ENCODE measurements around the gene CSF2.
"Not testable (repeated sequence)": the region's sequence is repeated elsewhere in the genome, so short reads cannot be mapped to it uniquely, and the experiment has no call there.

Gene CSF2

GRCh38 chr5:132094393-132095076 is 20.9 kb downstream of the CSF2 start:
- DNase-seq, result no peak

DNA sequence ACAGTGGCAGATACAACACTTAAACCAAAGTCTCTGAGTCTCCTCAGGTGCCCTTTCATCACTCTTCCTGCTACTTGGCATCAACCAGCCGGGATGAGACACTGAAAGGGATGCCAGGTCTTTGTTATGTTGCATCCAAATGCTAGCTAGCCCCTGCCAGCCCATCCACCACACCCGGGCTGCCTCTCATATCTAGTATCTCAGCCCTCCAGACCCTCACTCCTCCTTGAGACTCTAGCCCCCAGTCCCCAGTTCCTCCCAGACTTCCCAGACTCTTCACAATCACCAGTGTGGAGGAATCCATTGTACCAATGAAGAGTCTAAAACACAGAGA is 21.5 kb downstream of the CSF2 start:
- no peak for DNase-seq

- DNase-seq, result no peak
These were observed 21.9 kb downstream of the CSF2 start for GRCh38 chr5:132095424-132095972.

DNA sequence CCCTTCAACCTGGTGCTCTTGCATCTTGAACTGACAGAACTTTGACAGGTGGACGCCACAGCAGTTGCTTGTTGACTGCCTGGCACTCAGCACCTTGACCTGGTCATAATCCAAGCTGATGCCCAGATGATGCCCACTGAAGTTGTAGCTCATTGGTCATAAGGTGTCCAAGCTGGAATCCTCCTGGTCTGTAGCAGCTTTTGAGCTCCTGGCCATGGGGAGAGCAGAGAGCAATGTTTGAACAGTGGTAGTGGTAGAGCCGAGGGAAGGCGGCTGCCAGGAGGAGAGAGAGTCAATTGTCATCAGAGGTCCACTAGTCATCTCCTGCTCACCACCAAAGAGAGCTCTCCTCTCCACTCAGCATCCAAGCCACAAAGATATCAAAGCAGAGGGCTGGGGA is 23.3 kb downstream of the CSF2 start:
- no peak for DNase-seq

GRCh38 chr5:132098151-132098594 is 24.6 kb downstream of the CSF2 start:
- DNase-seq, result no peak

DNA sequence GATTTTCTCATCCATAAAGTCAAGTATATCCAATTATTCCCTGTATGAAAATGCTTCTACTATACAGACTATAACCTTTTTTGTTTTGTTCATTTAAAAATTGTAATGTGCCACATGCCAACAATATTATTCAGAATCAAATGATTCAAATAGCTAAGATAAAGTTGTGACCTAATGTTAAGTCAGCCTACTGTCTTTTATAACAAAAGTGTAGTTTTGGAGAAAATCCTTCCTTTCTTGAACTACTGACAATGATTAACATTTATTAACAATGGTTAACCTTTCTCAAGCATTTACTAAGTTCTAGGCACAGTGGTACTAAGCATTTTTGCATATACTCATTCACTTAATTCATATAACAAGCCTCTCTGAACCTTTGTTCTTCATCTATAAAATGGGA is 25.0 kb downstream of the CSF2 start:
- no peak for DNase-seq

DNA sequence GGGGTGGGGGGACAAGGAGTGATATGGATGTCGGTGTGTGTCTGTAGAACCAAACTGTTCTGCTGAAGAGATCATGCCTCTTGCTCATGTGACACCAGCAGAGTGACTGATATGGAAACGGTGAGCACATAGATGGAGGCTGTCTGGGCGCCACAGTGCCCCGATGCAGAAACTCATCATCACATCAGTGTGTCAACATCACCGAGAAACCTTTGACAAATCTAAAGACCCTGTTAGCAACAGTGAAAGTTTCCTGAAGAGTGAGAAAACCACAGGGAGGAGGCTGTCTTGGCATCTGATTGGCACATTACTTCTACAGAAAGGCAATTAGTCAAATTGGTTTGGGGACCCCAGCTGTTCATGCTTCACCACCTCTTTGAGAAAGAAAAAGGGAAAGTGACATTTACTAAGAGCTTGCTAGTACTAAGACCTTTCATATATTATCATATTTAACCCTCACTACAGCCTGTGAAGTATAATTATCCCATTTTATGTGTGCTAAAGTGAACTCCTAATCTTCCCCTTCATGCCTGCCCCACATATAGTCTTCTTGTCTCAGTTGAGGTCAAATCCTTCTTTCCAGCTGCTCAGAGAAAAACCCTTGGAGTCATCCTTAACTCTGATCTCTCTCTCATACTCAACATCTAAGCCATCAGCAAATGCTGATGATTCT is 25.6 kb downstream of the CSF2 start:
- no peak for DNase-seq

DNA sequence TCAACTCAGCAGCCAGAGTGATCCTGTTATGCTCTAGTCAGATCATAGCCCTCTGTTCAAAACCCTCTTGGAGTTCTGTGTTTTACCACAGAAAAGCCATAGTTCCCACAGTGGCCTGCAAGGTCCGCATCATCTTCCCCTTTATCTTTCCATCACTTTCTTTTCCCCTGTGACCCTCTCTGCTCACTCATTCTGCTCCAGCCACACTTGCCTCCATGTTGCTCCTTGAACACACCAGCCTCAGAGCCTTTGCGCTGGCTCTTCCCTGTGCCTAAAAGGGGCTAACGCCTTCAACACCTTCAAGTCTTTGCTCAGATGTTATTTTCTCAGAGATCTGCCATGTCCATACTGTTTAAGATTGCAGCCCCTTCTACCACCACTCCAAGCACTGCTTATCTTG is 26.3 kb downstream of the CSF2 start:
- no peak for DNase-seq

- no peak for DNase-seq
These were observed 27.2 kb downstream of the CSF2 start for GRCh38 chr5:132100672-132101261.

GRCh38 chr5:132101385-132101880 is 27.8 kb downstream of the CSF2 start:
- DNase-seq, result no peak

DNA sequence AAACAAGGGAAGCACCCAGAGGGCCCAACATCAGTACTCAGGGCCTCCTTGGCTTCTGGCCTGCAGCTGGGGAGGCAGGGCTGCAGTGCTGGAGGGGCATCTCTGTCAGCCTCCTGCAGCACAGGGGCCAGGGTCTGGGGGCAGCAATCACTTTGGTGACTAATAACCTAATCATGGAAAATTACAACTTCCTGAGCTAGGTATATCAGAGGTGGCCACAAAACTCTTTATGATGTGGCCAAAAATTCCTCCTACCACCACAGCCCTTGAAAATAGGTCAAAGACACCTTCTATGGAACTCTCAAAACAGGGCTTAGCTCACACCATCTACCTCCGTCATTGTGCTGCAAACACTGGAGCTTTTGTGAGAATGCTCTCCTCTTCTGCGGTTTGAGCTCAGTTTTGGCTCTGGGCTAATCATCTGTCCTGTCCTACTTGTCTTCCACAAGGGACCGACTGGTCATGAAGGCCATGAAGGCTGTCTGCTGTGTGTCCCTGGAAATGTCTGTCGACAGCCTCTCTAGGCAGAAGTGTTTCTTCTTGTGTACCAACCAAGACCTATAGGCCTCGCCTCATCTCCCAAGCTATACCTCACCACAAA is 28.6 kb downstream of the CSF2 start:
- DNase-seq, result no peak

DNA sequence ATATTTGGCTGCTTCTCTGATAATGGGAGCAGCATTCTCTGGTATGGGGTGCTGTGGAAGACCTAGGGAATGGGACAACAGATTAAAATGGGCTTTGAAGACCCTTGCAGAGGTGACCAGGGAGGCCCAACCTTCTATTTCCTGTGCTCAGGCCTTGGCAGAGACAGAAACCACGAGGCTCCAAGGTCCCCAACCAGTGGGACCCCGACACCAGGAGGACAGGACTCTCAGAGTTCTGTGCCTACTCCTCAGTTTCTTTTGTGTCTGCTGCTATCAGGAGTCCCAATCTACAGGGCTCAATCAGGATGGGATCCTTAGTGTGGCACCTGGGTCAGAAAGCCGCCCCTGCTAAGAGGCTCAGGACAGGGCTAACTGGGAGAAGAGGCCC is 29.3 kb downstream of the CSF2 start:
- no peak for DNase-seq

DNA sequence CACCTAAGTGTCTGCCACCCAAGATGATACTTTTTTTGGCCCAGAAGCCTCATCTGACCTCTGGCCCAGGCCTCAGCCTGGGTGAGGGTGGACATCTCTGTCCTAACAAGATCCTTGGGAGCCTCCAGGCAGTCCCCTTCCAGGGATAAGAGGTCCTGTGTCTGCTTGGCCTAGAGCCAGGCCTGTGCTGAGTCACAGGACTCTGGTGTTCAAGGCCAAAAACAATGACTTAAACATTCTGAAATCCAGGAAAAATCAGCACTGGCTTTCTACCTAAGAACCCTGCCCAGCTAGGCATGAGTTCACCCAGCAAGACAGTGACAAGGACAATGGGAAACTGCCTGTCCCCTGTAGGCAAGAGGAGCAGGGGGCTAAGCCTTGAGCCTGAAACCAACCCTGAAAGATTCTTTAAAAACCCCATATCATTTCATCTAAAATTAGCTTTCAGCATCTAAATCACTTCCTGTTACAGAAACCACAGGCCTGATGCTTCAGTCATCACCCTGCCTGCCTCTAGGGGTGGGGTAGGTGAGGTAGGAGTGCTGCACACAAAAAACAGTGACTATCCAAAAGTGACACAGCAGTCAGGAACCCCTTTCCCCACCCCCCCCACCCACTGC is 29.9 kb downstream of the CSF2 start:
- DNase-seq, result no peak

DNA sequence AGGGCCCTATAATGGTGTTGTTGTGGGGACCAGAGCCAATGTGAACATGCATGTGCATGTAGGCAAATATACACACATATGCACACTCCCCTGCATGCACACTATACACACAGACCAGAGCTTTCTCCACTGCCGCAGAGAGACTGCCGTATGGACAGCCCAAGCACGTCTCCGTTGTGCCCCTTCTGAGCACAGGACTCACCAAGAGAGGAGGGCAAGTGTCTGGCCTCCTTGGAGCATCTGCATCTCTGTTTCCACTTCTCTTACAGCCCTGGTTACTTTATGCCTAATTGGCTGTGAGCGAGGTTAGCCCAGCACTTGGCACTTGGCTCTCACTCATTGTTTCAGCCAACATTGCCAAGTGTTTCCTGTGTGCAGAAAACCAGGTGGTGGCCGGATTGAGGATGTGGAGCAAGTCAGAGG is 30.4 kb downstream of the CSF2 start:
- no peak for DNase-seq

- DNase-seq, result no peak
These were observed 31.0 kb downstream of the CSF2 start for GRCh38 chr5:132104556-132104955.

GRCh38 chr5:132105688-132106087 is 32.1 kb downstream of the CSF2 start:
- no peak for DNase-seq

DNA sequence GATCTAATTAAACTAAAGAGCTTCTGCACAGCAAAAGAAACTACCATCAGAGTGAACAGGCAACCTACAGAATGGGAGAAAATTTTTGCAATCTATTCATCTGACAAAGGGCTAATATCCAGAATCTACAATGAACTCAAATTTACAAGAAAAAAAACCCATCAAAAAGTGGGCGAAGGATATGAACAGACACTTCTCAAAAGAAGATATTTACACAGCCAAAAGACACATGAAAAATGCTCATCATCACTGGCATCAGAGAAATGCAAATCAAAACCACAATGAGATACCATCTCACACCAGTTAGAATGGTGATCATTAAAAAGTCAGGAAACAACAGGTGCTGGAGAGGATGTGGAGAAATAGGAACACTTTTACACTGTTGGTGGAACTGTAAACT is 34.9 kb downstream of the CSF2 start:
- not testable (repeated sequence) for DNase-seq

DNA sequence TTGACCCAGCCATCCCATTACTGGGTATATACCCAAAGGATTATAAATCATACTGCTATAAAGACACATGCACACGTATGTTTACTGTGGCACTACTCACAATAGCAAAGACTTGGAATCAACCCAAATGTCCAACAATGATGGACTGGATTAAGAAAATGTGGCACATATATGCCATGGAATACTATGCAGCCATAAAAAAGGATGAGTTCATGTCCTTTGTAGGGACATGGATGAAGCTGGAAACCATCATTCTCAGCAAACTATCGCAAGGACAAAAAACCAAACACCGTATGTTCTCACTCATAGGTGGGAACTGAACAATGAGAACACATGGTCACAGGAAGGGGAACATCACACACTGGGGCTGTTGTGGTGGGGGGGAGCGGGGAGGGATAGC is 35.4 kb downstream of the CSF2 start:
- DNase-seq, result not testable (repeated sequence)

DNA sequence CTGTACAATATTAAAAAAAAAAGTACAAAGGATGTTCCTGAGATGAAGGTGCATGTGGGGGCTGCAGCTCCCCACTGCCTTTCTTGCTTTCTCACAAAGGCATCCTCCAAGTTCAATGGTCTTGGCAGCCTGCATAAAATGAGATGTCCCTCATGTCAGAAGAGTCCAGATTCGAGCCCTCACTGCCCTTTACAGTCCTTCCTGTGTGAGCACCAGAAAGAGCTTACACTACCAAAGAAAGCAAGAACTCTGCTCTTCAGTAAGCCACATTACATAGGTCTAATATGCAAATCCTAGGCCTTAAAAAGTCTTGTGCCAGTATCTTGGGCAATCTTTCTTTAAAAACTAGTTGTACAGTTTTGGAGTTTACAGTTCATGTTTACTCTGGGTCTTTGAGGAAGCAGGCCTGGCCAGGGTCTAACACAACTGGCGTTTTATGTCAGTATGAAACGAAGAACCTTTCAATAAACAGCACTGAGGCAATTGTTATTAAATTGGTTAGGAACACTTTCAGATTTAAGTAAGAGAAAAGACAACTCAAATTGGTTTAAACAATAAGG is 36.0 kb downstream of the CSF2 start:
- DNase-seq, result no peak

DNA sequence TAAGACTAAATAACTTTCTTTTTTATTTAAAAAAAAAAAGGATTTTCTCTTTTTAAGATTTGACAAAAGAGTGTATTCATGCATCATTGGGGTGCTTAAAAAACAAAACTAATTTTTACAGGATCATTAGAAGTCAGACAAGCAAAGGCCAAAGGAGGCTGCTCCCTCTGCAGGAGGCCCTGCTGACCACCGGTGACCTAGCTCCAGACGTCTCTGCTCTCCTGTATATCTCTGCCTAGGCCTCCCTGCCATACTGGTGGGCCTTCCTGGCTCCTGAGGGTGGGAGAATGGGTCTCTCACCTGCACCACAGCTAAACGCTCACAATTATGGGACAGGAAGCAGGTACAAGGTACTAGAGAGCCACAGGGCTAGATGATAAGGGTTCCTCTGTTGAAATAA is 36.6 kb downstream of the CSF2 start:
- no peak for DNase-seq

- DNase-seq, result no peak
These were observed 37.3 kb downstream of the CSF2 start for GRCh38 chr5:132110930-132111329.

- DNase-seq, result no peak
These were observed 38.5 kb downstream of the CSF2 start for GRCh38 chr5:132112111-132112510.
